GM19035 (cell line): ENCODE results near the gene PLEKHG5.
"Not testable (repeated sequence)": the region's sequence is repeated elsewhere in the genome, so short reads cannot be mapped to it uniquely, and the experiment has no call there.

Source experiments
- ATAC-seq: cut with Tn5 transposase; IDR thresholded peaks from one replicate; pipeline ENCODE4 v1.9.1; 2021; ENCODE audit not compliant: unreplicated experiment

The PLEKHG5 gene

DNA sequence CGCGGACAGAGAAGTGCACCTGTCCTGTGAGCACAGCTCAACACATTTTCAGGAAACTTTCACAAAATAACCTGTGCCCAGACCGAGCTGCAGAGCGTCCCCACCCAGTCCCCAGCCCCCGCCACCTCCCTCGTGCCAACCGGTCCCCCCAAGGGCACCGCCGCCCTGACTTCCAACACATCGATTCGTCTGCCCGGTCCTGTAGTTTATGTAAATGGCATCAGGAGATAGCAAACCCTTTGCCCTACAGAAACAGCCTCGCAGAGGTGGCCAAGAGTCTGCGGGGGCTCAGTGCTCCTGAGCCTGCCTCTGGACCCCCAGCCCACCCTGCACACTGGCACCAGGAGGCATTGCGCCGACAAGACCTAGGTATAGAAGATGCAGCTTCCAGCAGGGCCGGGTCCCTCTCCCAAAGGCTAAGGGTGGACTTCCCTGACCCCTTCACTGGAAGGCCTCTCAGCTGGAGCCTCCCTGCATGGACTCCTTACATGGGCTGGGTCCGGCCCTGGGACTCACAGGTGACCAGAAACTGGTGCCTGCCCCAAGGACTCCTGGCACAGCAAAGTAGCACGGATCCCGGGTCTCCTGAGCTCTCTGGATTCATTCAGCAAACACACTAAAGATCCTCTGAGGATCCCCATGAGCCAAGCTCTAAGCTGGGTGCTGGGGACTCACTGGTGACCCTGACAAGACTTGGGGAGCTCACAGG lies 6.6 kb upstream of the PLEKHG5 start:
- ATAC-seq = no peak

DNA sequence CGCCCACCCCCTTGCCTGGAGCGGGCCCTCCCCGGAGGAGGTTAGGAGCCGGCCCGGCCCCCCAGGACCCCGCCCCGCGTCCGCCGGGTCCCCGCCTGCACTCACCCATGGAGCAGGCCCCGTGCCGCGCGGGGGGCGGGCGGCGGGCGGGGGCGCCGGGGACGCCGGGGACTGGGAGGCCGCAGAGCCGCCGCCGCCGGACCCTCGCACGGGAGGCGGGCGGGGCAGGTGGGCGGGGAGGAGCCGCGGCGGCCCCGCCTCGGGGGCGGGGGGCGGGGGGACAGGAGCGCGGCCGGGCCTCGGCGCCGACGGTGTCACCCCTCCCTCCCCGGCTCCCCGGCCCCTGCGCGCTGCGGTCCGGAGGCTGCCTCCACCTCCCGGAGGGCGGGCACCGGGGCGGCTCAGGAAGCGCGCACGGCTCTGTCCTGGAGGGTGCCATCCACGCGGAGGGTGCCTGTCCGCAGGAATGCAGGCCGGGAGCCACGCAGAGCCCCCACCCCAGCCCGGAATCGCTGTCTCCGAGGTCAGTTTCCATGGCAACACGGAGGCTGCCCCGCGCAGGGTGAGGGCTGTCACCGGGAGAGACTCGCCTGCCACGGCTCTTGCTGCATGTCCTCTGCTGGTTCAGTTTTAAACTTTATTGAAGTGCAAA lies 5.9 kb upstream of the PLEKHG5 start:
- ATAC-seq = no peak

DNA sequence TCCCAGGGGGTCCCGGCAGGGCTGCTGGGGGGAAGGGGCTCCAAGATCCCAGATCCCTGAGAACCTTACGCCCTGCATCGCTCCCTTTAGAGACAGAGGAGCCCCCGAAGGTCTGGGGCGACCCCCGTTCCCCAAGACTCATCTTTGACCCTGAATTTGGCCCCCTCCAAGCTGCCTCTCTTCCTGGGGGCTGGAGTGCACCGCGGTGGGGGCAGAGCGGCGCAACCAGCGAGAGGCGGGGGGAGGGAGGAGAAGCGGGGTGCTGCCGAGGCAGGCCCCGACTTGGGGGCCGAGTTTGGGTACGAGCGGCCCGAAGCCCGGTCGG lies 5.4 kb upstream of the PLEKHG5 start:
- ATAC-seq = no peak

DNA sequence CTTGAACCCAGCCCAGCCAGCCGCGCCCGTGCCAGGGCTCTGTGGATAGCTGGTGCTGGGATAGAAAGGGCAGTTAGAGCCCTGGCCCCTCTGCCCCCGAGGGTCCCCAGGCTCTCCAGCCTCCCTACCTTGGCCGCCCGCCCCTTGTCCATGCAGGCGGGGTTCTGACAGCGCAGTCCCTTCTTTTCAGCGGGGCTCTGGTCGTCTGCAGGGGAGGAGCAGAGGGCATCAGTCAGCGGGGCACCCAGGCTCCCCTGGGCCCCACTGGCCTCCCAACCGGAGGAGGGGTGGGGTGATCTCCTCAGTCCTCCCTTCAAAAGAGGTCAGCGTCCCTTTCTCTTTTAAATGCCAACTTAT lies 4.9 kb upstream of the PLEKHG5 start:
- ATAC-seq = no peak

DNA sequence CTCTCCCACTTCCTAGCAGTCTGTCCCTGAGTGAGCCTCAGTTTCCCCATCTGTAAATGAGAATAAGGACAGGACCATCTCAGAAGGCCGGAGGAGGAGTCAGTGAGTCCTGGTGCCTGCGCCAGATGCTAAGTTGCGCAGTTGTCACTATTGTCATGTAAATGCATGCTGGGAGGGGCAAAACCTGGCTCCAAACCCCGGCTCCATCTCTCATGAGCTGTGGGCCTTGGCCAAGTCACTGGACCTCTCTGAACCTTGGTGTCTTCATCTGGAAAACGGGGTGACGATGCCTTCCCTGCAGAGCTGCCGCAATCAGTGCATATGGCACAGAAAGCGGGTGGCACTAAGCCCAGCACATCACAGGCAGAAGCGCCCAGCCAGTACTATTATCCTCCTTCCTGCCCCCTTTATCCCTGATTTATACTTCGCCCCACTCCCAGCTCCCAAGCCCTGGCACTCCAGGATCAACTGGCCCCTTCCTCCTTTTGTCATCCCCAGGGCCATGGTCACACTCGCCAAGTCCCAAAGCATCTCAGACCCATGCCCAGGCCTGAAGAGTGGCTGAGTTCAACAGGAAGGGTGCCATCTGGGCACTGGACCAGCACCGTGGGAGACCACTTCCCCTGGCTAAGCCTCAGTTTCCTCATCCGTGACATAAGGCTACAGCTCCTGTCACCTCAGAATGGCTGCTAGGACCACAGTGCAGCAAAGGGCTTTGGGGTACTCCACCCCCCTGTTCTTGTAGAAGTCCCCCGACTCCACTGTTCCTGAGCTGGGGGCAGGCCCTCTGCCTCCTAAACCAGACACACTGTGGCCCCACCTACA lies 4.3 kb upstream of the PLEKHG5 start:
- ATAC-seq = no peak

DNA sequence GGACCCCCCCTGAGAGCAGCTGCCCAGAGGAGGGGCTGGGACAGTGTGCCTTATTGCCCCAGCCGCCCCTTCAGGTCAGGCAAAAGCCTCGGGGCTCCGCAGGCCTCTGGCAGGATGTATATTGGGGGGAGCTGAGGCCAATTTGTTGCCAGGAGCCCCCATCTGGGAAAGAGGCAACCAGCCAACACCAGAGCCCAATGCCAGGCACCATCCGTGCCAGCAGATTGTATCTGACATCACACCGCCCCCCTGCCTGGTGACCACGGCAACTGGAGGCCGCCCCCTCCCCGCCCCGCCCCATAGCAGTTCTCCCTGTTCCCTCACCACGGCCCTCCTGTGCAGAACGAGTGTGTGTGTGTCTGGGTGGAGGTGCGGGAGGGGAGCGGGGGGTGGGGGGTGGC lies 3.6 kb upstream of the PLEKHG5 start:
- ATAC-seq = no peak

DNA sequence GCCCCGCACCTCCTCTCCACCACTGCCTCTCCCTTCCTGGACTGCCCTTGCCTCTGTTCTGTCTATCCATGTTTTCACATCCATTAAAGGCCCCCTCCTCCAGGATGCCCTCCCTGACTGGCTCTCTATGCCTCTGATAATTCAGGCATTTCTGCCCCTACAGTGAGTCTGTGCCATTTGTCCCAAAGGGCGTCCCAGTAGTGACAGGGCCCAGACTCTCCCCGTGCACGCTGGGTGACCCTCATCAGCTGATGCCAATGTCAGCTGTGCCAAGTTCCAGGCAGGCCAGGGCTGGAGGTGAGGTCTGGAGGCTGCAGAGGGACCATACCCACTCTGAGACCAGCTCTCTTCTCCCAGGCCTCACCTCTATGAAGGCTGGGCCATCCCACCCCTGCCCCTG lies 3.2 kb upstream of the PLEKHG5 start:
- ATAC-seq = no peak

DNA sequence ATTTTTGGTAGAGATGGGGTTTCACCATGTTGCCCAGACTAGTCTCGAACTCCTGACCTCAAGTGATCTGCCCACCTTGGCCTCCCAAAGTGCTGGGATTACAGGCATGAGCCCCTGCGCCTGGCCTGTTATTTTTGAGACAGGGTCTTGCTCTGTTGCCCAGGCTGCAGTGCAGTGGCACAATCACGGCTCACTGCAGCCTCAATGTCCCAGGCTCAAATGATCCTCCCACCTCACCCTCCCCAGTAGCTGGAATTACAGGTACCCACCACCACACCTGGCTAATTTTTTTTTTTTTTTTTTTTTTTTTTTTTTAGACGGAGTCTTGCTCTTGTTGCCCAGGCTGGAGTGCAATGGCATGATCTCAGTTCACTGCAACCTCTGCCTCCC lies 2.4 kb upstream of the PLEKHG5 start:
- not testable (repeated sequence) for ATAC-seq

DNA sequence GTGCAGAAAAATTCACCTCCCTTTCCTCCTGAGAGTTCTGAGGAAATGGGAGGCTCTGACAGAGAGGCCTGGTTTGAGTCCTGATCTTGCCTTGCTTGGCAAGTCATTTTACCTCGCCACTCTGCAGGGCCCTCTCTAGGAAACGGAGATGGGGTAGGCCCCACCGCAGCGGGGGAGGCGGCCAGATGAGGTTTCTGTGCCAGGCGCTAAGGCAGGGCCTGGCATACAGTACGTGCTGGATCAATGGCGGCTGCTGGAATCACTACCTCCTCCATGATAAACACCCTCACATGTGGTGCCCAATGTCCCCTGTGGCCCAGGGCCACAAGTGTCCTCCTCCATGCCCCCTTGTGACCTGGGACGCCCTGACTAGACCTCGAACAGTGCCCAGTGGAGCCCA lies 499 bp upstream of the PLEKHG5 start:
- ATAC-seq = no peak

DNA sequence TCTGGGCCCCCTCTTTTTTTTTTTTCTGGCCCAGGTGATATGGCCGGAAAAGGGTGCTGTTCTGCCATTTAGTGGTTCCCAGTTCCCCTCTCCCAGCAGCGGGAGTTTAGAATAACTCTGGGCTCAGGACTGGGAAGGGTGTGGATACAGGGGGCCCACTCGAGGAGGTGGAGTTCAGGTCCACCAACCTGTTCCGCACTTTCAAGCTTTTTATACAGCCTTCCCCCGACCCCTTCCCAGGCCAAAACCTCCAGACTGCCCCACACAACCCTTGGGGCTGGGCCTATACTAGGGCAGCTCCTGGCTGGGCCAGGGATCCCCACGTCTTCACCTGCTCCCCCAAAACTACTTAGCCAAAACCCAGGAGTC lies 402 bp downstream of the PLEKHG5 start:
- no peak for ATAC-seq

DNA sequence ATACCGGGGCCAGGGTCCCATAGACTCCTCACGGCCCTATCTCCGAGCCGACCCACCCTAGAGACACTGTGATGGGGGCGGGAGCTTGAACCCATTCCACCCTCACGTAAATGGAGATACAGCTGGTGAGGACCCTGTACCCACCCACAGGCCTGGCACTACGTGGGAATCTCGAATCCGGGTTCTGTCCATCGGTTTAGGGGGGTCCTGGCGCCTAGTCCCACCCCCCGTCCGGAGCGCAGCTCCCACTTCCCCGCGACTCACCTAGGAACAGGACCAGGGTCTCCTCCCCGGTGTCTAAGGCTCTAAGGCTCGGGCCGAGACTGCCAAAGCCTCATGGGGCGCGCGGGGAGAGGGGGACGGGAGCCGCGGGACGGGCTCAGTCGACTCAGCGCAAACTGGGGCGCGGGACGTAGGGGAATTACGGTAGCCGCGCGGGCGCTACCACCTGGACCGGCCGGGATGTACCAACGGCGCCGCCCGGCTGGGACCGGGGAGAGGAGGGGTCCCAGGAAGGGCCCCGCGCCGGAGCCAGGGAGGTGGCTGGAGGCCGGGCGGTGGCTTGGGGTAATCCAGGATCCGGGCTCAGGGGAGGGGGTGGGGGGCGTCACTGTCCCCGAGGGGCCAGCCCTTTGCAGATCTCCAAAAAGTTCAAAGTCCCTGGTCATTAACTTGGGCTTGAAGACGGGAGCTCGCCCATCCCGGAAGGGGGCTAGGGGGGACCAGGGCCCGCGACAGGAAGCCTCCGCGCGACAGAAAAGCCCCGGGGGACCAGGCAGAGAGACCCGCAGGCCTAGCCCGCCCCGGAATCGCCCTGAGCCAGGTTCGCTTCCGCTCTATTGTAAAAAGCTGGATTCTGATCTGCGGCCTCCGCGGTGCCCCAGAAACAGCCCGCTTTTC lies 1.0 kb downstream of the PLEKHG5 start:
- peak; percentile 45 for ATAC-seq

DNA sequence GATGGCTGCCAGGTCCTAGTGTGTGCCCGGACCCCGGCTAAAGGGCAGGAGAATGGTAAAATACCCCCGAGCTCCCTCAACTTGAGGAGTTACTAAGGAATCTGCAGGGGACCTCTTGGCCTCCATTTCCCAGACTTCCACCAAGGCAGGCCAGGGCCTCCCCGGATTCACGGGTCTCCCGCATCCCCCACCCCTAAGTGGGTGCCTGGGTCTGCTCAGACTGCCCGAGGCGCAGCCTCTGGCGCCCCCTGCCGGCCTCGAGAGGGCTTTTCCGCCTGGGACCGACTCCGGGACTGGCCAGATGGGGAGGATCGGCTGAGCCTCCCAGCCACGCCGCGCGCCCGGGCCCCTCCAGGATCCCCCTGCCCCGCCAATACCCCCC lies 1.7 kb downstream of the PLEKHG5 start:
- peak; percentile 59 for ATAC-seq

DNA sequence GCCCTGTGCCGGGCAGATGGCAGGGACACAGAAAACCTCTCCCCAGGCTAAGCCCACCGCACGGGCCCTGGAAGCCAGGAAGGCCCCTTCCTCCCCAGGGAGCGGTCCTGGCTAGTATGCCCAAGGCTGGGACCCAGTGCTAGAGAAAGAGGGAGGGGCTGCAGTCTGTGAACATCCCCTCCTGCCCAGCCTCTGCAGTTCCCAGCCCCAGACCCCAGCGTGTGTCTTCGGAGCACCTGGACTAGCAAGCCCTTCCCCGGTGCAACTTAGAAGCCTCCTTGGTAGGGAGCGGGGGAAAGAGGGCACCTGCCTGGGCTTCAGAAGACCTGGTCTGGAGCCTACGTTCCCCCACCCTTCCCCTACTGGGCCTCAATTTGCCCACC lies 2.1 kb downstream of the PLEKHG5 start:
- no peak for ATAC-seq

DNA sequence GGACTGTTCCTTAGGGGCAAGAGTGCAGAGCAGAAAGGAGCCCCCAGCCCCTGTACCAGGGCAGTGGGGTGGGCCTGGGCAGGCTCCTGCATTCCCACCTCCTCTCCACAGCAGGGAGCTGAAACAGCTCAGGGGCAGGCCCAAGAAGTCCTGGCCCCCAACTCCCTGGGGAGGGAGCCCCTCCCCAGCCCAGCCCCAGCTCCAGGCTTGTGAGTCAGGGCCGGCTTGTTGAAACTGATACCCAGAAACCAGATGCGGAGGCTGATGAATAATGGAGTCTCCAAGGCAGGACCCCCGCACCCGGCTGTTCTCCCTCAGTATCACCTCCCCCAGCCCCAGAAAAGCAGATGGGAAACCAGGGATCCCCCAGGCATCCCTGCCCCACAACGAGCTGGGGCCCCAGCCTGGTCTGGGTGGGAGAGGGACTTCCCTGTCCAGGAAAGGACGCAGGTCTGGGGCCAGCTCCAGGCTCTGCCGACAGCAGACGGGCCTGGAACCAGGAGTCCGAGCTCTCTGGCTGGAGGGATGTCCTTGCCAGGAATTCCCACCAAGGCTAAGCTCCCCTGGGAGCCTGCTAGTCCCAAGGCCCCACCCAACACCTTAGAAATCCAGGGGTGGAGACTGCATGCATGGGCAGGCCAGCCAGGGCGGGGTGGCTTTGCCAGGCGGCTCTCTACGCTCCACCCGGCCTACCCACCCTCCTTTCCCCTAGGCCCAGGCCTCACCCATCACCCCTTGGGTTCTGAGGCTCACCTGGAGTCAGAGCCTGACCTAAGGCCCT lies 2.7 kb downstream of the PLEKHG5 start:
- ATAC-seq = no peak

DNA sequence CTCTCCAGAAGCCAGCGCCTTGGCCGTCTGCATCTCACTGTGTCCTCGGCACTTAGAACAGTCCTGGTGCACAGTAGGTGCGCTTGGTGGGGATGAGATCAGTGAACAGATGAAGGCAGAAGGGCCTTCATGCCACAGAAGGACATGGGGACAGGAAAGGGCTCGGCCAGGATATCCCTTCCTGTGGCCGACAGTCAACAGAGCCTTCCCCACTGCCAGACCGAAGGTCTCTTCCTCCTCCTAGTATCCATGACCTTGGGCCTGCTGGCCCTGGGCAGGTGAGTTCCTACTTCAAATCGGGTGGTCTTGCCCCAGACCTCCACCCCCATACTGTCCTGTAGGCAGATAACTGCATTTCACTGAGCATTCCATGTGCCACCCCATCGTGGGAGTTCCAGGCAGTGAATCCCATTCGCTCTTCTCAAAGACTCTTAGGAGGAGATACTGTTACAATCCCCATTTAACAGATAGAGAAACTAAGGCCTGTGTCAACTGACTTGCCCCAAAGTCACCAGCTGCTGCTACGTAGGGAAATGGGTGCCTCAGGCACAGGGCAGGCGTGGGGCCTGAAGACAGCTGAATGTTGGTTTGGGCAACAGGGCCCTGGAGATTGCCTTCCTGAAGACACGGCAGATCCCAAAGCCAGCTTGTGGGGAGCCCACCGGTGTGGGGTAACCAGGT lies 3.5 kb downstream of the PLEKHG5 start:
- ATAC-seq = no peak

DNA sequence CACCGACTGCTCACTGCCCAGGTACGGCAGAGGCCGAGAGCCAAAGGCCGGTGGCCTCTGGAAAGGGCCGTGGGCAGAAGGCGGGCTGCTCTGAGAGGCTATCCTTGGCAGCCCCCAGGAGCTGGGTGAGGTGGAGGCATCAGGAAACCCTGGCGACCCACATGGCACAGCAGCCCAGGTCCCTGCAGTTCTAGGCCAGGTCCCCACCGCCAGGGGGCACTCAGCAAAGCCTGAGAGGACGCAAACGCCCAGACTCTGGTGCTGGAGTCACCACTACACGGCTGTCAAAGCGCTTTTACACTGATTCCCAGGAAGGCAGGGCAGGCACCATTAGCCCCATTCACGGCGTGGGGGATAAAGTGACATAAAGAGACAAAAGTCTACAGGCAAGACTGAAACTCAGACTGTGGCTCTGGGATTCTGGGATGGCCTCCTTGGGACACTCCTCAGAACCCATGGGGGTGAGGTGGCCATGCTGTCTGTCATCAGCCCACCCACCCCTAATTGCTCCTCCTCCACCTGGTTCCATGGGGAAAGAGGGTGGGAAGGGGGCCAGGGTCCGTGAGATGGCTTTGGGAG lies 4.9 kb downstream of the PLEKHG5 start:
- ATAC-seq = no peak

DNA sequence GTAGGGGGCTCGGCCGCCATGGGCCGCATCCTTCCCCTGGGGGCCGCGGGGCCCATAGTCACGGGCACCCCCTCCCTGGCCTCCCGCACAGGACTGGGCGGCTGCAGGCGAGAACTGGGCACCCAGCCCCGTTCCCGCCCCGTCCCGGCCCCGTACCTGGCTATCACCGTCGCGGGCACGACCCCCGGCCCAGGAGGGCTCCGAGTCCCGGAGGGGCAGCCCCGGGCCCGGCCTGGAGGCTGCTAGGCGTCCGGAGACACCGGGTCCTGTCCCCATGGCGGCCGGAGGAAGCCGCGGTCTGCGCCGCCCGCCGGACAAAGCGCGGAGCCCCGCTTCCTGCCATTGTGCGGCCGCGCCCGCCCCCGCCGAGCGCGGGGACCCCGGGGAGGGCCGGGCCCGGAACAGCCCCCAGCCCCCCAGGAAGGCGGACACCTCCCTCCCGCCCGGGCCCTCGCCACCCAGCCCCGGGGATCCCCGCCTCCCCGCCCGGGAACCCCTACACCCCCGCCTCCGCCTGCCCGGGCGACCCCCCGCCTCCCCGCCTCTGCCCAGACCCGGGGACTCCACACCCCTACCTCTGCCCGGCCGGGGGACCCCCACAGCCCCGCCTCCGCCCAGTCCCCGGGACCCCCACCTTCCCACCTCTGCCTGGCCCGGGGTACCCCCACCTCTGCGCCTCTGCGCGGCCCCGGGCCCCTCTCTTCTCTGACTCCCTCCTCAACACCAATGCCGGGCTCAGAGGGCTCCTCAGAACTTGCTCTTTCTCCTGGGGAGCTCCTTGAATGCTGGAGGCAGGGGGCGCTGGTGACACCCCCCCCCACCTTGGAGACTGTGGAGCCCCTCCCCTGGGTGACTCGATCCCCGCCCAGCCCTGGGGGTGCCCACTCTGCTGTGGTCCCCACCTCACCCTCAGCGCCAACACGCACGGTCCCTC lies 6.0 kb downstream of the PLEKHG5 start:
- no peak for ATAC-seq

DNA sequence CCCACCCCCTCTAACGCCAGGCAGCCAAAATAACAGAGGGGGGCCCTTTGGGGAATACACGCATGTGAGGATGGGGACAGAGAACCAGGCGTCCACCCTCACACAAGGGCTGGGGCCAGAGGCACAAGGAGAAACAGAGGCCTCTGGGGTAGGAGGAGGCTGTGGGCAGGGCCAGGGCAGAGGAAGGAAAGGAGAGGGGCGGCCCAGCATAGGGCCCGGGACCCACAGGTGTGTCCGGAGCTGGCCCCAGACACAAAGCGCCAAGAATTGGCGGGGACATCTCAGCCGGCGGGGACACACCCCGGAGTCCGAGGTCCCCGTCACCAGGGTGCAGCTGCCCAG lies 6.7 kb downstream of the PLEKHG5 start:
- no peak for ATAC-seq

DNA sequence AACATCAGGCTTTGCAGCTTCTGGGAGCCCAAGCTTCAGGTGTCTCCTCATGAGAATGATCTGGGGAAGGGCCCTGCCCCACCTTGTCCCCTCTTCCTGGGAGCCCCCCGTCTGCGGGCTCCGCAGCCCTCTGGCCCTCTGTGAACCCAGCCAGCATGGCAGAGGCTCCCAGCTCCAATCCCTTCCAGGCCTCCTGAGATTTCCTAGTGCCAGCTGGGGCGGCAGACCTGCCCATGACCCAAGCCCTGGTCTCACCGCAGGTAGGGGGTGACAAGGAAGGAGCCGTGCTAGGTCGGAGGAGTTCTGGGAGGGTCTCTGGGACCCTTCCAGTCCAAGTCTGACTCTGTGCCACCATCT lies 7.7 kb downstream of the PLEKHG5 start:
- no peak for ATAC-seq
